Hematopoietic multipotent progenitor cell treated with erythropoietin and hydrocortisone succinate and interleukin-3 and kit ligand, for 17 days (in vitro differentiated cells): Measurements from ENCODE around the gene DCAF8L1.
"Not testable (repeated sequence)": the region's sequence is repeated elsewhere in the genome, so short reads cannot be mapped to it uniquely, and the experiment has no call there.

Experiments used
- DNase-seq: peaks from one replicate; pipeline ENCODE4 v3.0.0-alpha.2; 2015; ENCODE audit warnings: low spot score

Gene DCAF8L1

GRCh38 chrX:27981349-27981748 lies at the start of gene DCAF8L1:
Gene DCAF8L1, minus strand, starts transcription at chrX:27981449. Its CDS starts 115 bp downstream, at chrX:27981334.
- no peak for DNase-seq

GRCh38 chrX:28022371-28022770 lies 41.1 kb upstream of the DCAF8L1 start:
- DNase-seq = no peak

- no peak for DNase-seq
These were observed 35.6 kb upstream of the DCAF8L1 start for GRCh38 chrX:28016823-28017222.

DNA sequence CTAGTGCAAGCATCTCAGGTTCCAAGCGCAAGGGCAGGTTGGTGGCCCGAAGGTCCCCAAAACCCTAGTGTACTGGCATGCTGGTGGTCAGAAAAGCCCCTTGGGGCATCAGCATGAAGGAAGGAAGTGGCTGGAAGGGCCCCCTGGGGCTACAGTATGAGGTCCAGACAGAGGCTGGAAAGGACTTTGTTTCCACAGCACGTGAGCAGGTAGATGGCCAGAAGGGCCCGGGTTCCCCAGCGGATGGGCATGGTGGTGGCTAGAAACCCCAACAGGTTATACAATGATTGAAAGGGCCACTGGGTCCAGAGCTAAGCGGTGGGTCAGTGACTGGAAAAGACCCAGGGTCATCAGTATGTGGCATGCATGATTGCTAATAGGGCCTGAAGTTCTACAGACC lies 34.7 kb upstream of the DCAF8L1 start:
- DNase-seq = no peak

DNA sequence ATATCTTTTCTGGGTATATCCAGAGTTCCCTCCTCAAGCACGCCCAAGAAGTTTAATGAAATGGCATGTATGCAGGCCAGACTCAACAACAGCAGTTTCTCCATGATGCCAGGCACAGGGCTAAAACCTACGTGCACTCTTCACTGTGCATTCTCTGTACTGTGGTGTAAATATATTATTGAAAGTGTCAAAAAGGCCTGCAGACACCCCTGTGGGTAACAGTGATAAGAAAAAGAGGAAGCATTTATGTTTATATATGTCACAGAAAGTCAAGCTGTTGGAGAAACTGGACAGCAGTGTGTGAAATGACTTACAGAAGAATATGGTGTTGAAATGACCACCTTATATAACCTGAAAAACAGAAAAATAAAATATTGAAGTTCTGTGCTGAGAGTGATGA lies 29.6 kb upstream of the DCAF8L1 start:
- DNase-seq = no peak

DNA sequence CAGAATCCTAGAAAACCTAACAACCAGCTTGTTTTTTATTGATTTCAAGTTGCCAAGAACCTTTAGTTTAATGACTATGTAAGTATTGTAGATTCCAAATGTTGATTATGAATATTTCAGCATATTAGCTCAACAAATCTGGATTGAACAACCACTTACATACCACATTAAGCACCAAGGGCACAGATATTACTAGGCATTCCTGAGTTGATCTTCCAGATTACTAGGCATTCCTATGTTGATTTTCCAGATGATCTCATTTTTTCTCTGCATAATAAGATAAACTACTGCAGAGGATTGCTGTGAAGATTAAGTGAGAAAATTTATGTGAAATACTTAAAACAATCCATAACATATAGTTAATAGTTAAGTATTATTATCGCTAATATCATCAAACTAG lies 17.4 kb upstream of the DCAF8L1 start:
- DNase-seq = no peak

DNA sequence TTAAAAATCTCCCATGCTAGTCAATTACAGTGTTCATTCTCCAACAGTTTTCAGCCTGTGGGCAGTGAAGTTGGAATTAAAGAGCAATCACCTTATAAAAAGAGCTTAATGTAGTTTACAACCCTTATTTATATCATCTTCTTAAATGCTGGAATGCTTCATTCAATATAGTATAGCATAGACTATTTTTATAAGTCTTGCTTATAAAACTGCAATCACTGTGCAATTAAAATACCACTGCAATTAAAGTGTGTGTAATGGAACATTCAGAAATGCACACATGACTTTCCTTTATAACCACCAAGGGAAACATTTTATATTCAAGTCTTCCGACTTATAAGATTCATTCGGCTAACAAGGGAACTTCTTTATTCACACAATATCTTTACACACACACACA lies 16.4 kb upstream of the DCAF8L1 start:
- no peak for DNase-seq

DNA sequence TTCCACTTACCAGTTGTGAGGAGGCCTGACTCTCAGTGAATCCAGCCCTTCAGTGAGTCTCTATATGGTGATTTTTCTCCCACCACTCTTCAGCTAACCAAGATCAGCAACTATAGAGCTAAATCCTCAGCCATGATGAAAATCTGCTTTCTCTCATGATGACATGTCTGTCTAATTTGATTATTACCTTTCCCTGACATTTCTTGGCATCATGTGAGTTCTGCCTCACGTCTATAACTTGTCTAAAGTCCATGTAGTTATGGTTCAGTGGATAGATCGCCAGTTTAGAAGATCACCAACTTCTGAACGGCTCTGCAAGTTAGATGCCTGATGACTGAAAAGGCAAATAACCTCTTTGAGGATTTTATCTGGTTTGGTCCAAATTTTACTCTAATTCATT lies 14.9 kb upstream of the DCAF8L1 start:
- no peak for DNase-seq

GRCh38 chrX:27995611-27996010 lies 14.4 kb upstream of the DCAF8L1 start:
- DNase-seq = no peak

- DNase-seq = no peak
These were observed 6.8 kb upstream of the DCAF8L1 start for GRCh38 chrX:27987862-27988646.

DNA sequence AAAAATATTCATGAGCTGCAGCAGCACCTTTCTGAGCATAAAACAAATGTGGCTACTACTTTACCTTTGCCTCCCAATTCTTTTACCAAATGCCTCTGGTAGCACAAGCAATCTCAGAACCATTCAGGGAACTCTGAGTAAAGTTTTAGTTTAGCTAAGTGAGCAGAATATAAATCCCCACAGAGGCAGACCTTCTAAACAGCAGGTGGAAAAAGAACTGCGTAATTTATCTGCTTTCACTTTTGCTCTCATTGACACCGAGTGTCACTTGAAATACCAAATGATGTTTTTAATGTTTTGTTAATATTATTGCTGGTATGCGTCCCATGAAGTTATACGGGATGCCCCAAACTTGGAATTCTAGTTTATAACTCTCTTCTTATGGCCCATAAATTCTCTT lies 4.3 kb downstream of the DCAF8L1 start:
- not testable (repeated sequence) for DNase-seq

DNA sequence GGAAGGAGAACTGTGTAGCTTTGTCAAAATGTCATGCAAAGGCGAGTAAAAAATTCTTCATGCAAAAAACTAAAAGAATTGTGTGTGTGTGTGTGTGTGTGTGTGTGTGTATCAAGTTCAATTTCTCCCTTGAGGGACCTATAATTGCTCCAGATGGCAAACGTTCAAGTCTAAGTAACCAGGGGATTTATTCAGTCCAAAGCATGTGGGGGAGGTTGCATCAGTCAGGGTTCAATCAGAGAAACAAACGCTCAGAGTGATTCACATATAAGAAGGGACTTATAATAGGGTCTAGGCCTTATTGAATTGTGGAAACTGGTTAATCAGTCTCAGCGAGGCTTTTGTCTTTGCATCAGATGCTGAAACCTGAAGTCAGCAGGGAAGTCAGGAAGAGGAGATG lies 5.0 kb downstream of the DCAF8L1 start:
- DNase-seq = no peak

- no peak for DNase-seq
These were observed 12.4 kb downstream of the DCAF8L1 start for GRCh38 chrX:27968878-27969277.

GRCh38 chrX:27968352-27968751 lies 12.9 kb downstream of the DCAF8L1 start:
- DNase-seq = no peak

DNA sequence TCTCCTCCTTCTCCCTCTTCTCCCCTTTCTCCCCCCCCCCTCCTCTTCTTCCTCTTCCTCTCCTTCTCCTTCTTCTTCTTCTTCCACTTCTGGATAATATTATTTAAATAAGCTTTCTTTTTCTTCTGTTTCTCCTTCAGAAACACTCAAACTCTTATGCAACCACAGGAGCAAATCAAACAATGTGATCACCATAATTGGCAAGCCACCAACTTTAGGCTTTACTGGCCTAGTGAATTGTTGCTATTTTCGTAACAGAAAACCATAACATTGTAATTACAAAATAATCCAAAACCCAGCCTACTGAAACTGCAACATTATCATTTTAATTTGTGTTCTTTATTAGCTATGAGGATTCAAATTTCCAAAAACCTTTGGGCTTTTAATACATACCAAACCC lies 14.3 kb downstream of the DCAF8L1 start:
- no peak for DNase-seq

- DNase-seq = no peak
These were observed 14.8 kb downstream of the DCAF8L1 start for GRCh38 chrX:27966492-27966891.

GRCh38 chrX:27965348-27965747 lies 15.9 kb downstream of the DCAF8L1 start:
- not testable (repeated sequence) for DNase-seq

DNA sequence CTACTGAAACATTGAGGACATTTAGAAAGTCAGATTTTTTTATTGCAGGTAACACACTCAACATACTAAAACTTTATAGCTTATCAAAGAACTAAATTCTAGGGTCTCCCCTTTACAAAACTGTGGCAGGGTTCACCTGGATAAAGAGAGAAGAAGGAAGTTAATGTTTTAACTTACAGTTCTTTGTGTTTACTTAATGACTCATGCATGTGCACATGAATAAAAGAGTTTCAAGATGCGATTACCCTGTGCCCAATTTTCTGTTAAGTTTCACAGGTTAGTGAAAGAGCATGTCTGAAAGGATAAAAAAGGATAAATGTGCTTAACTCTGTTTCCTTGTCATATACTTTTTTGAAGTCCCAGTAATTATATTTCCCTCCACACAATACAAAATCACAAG lies 16.8 kb downstream of the DCAF8L1 start:
- DNase-seq = no peak

GRCh38 chrX:27960410-27960809 lies 20.8 kb downstream of the DCAF8L1 start:
- DNase-seq = not testable (repeated sequence)

DNA sequence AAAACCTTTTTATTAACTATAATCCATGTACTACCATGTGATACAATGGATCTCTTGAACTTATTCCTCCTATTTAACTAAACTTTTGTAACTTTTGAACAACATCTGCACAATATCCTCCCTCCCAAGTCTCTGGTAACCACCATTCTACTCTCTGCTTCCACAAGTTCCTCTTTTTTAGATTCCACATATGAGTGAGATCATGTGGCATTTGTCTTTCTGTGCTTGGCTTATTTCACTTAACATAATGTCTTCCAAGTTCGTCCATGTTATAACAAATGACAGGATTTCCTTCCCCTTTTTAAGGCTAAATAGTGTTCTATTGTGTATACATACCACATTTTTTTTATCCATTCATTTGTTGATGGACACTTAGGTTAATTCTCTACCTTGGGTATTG lies 28.1 kb downstream of the DCAF8L1 start:
- no peak for DNase-seq

- no peak for DNase-seq
These were observed 47.9 kb downstream of the DCAF8L1 start for GRCh38 chrX:27933361-27933760.
